IMR-90 (cell line): ENCODE data around the gene SHISA3.

Experiments used
- CTCF ChIP-seq: conservative IDR thresholded peaks from 2 replicates; pipeline ENCODE4 v1.5.1; 2012; ENCODE audit warnings: mild to moderate bottlenecking, low read depth, low read length, improper control_type of control experiment
- MXI1 ChIP-seq: IDR thresholded peaks from 2 replicates; pipeline ENCODE4 v1.6.1; 2012; ENCODE audit warnings: low read depth, mild to moderate bottlenecking, low read length, moderate library complexity, borderline replicate concordance
- NFE2L2 ChIP-seq: fragments of 150-350 bp; IDR thresholded peaks from 2 replicates; pipeline ENCODE4 v1.6.1; 2016; ENCODE audit warnings: low read depth, mild to moderate bottlenecking, low read length
- POLR2A ChIP-seq: IDR thresholded peaks from 2 replicates; pipeline ENCODE4 v1.6.1; 2012; ENCODE audit warnings: mild to moderate bottlenecking, low read depth, low read length
- RAD21 ChIP-seq: IDR thresholded peaks from 2 replicates; pipeline ENCODE4 v1.6.1; 2012; ENCODE audit warnings: low read length, improper control_type of control experiment
- RCOR1 ChIP-seq: IDR thresholded peaks from 2 replicates; pipeline ENCODE4 v1.6.1; 2012; ENCODE audit warnings: mild to moderate bottlenecking, low read length, improper control_type of control experiment; ENCODE audit not compliant: insufficient replicate concordance

DNA sequence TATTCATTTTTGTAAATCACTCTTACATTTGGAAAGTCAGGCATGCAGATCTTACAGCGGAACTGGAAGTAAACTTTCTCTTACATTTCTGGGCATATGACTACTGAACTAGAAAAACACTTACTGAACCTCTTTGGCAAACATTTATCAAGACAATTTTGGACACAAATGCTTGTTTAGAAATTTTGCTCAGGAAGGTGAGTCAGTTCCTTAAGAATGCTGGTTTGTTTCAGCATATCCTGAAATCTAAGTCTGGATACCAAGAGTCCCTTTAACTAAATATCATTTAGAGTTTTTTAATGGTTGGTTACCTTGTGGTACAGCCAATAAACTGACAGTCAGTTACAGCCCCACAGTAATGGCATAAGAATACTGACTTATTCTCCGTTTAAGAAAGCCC is 15.0 kb downstream of the SHISA3 start:
- no peak for TF ChIP-seq CTCF
- TF ChIP-seq RCOR1 = no peak
- TF ChIP-seq POLR2A = no peak
- no peak for TF ChIP-seq MXI1
- TF ChIP-seq NFE2L2 = no peak
- no peak for TF ChIP-seq RAD21
